ENCODE results near the gene VAMP7. TPM values are rescaled to one million over a fixed set of nuclear protein-coding genes. Genes with fewer than 3 reads are reported as not detected.
"Not testable (repeated sequence)": the region's sequence is repeated elsewhere in the genome, so short reads cannot be mapped to it uniquely, and the experiment has no call there.

The VAMP7 gene
- total RNA-seq, 1 experiment from 2014 or later: 78.4 TPM

GRCh38 chrX:155900765-155901164 lies 19.6 kb downstream of the VAMP7 start:
- H3K36me3 ChIP-seq (ENCODE audit: control insufficient read depth, insufficient read depth, low read length): peaks cover 22% of the 10 kb centered on the region
- intact Hi-C loops (cut with micrococcal nuclease; ENCODE audit: unreplicated experiment): no loop called here
- ChIA-PET POLR2A (no interaction called here), CTCF (no interaction called here)
- no peak overlapping the region for H3K27ac ChIP-seq (ENCODE audit: low read length)
- no peaks in the 10 kb centered on the region; the same call in 1 of the 2 replicates for H3K9me3 ChIP-seq (ENCODE audit: control insufficient read depth, insufficient read depth, low read depth, low read length)
- TF ChIP-seq CTCF (IDR thresholded peaks at IDR 0.05): no peak
- TF ChIP-seq TCF7L2 (IDR thresholded peaks at IDR 0.05; ENCODE audit: low read depth, low read length): no peak
- TF ChIP-seq SIN3A (IDR thresholded peaks at IDR 0.05; ENCODE audit: borderline replicate concordance, insufficient read depth, low read depth, low read length): no peak
- TF ChIP-seq REST (IDR thresholded peaks at IDR 0.05; ENCODE audit: insufficient read depth in 1 of 2, low read depth in 2 of 2, low read length in 1 of 2): no peak
- TF ChIP-seq POLR2AphosphoS5 (IDR thresholded peaks at IDR 0.05; ENCODE audit: low read depth, low read length): no peak
- H3K4me3 ChIP-seq (ENCODE audit: low read depth in 2 of 2, low read length in 2 of 2): no peak overlapping the region
- no TSS peak for BruUV-seq (replicated peaks)
- no peaks in the 10 kb centered on the region for H3K4me1 ChIP-seq (ENCODE audit: control insufficient read depth, insufficient read depth, low read length)
- ATAC-seq: no peak
- no peaks in the 10 kb centered on the region for H3K27me3 ChIP-seq (ENCODE audit: control insufficient read depth, insufficient read depth, low read length)
- DNase-seq (ENCODE audit: low read depth, low spot score): no peak
- in situ Hi-C loops (cut with HindIII; ENCODE audit: low pct_unique_long_range_greater_than_20kb, low sequenced_read_pairs): no loop called here

- POLR2A ChIA-PET; H3K4me3 ChIP-seq (ENCODE audit: low read depth in 2 of 2, low read length in 2 of 2); H3K27ac ChIP-seq (ENCODE audit: low read length); H3K36me3 ChIP-seq (ENCODE audit: control insufficient read depth, insufficient read depth, low read length); intact Hi-C loops (cut with micrococcal nuclease; ENCODE audit: unreplicated experiment); H3K4me1 ChIP-seq (ENCODE audit: control insufficient read depth, insufficient read depth, low read length); ATAC-seq; CTCF ChIA-PET; H3K9me3 ChIP-seq (ENCODE audit: control insufficient read depth, insufficient read depth, low read depth, low read length); BruUV-seq (replicated peaks); H3K27me3 ChIP-seq (ENCODE audit: control insufficient read depth, insufficient read depth, low read length); DNase-seq (ENCODE audit: low read depth, low spot score); in situ Hi-C loops (cut with HindIII; ENCODE audit: low pct_unique_long_range_greater_than_20kb, low sequenced_read_pairs): not testable (repeated sequence)
These were observed 26.5 kb downstream of the VAMP7 start for GRCh38 chrX:155907661-155908060.

- Histone ChIP-seq H3K27ac (ENCODE audit: low read length) (no peak overlapping the region), H3K36me3 (ENCODE audit: control insufficient read depth, insufficient read depth, low read length) (peaks cover 15% of the 10 kb centered on the region), H3K4me1 (ENCODE audit: control insufficient read depth, insufficient read depth, low read length) (no peaks in the 10 kb centered on the region), H3K4me3 (ENCODE audit: low read depth in 2 of 2, low read length in 2 of 2) (no peak overlapping the region), H3K9me3 (ENCODE audit: control insufficient read depth, insufficient read depth, low read depth, low read length) (0 out of 2 replicates have a peak, but pooled peaks cover under 1% of the 10 kb centered on the region), H3K27me3 (ENCODE audit: control insufficient read depth, insufficient read depth, low read length) (no peaks in the 10 kb centered on the region)
- ChIA-PET POLR2A (no interaction called here), CTCF (no interaction called here)
- no TSS peak for BruUV-seq (replicated peaks)
- TF ChIP-seq SIN3A (IDR thresholded peaks at IDR 0.05; ENCODE audit: borderline replicate concordance, insufficient read depth, low read depth, low read length): no peak
- TF ChIP-seq TCF7L2 (IDR thresholded peaks at IDR 0.05; ENCODE audit: low read depth, low read length): no peak
- no peak for TF ChIP-seq REST (IDR thresholded peaks at IDR 0.05; ENCODE audit: insufficient read depth in 1 of 2, low read depth in 2 of 2, low read length in 1 of 2)
- TF ChIP-seq POLR2AphosphoS5 (IDR thresholded peaks at IDR 0.05; ENCODE audit: low read depth, low read length): no peak
- no peak for TF ChIP-seq CTCF (IDR thresholded peaks at IDR 0.05)
- in situ Hi-C loops (cut with HindIII; ENCODE audit: low pct_unique_long_range_greater_than_20kb, low sequenced_read_pairs) (no loop called here), intact Hi-C loops (cut with micrococcal nuclease; ENCODE audit: unreplicated experiment) (no loop called here)
- no peak for ATAC-seq
- no peak for DNase-seq (ENCODE audit: low read depth, low spot score)
These were observed 42.1 kb downstream of the VAMP7 start for GRCh38 chrX:155923200-155923599.

All from Panc1 (cell line).